Measurements from ENCODE around the gene CCL8.

GRCh38 chr17:34365340-34365739, 46.1 kb downstream of the CCL8 start:
- TF ChIP-seq CTCF (IDR thresholded peaks at IDR 0.05; ENCODE audit: borderline replicate concordance, extremely low read depth, low read length, poor library complexity, severe bottlenecking) (no peak), EZH2 (IDR thresholded peaks at IDR 0.05; ENCODE audit: borderline replicate concordance, low read depth, low read length, severe bottlenecking) (no peak)

Measured in DND-41 (cell line).